Germinal center (tissue), 1 donor: ENCODE measurements around the gene SEPHS2.
"Not testable (repeated sequence)": the region's sequence is repeated elsewhere in the genome, so short reads cannot be mapped to it uniquely, and the experiment has no call there.

Source experiments
- DNase-seq: peaks from one replicate; pipeline ENCODE4 v3.0.0; 2012; ENCODE audit warnings: mixed read lengths, low spot score

Gene SEPHS2

GRCh38 chr16:30445408-30446202 is at the start of gene SEPHS2:
TSS of gene SEPHS2 (minus strand) at chr16:30445874. CDS start at chr16:30445727, 147 bp downstream.
- peak; percentile 91 for DNase-seq

- DNase-seq, result no peak
Observed at GRCh38 chr16:30494709-30495108, 49.0 kb upstream of the SEPHS2 start.

- no peak for DNase-seq
Observed at GRCh38 chr16:30493941-30494488, 48.3 kb upstream of the SEPHS2 start.

GRCh38 chr16:30491744-30492308 is 46.2 kb upstream of the SEPHS2 start:
- no peak for DNase-seq

- no peak for DNase-seq
Observed at GRCh38 chr16:30491229-30491628, 45.6 kb upstream of the SEPHS2 start.

- DNase-seq, result no peak
Observed at GRCh38 chr16:30490210-30490609, 44.5 kb upstream of the SEPHS2 start.

- DNase-seq, result no peak
Observed at GRCh38 chr16:30488764-30489605, 43.3 kb upstream of the SEPHS2 start.

- DNase-seq, result no peak
Observed at GRCh38 chr16:30485818-30486436, 40.3 kb upstream of the SEPHS2 start.

- DNase-seq, result no peak
Observed at GRCh38 chr16:30484887-30485286, 39.2 kb upstream of the SEPHS2 start.

- DNase-seq, result no peak
Observed at GRCh38 chr16:30482366-30482765, 36.7 kb upstream of the SEPHS2 start.

GRCh38 chr16:30481381-30481780 is 35.7 kb upstream of the SEPHS2 start:
- no peak for DNase-seq

GRCh38 chr16:30478766-30479478 is 33.2 kb upstream of the SEPHS2 start:
- no peak for DNase-seq

- not testable (repeated sequence) for DNase-seq
Observed at GRCh38 chr16:30477773-30478172, 32.1 kb upstream of the SEPHS2 start.

- DNase-seq, result no peak
Observed at GRCh38 chr16:30476991-30477390, 31.3 kb upstream of the SEPHS2 start.

- DNase-seq, result no peak
Observed at GRCh38 chr16:30474684-30475083, 29.0 kb upstream of the SEPHS2 start.

GRCh38 chr16:30474074-30474452 is 28.4 kb upstream of the SEPHS2 start:
- DNase-seq, result no peak

GRCh38 chr16:30473231-30474073 is 27.8 kb upstream of the SEPHS2 start:
- DNase-seq, result peak; percentile 61

GRCh38 chr16:30472328-30472942 is 26.8 kb upstream of the SEPHS2 start, which contains the start of gene ITGAL:
TSS of gene ITGAL (plus strand) at chr16:30472742. CDS start at chr16:30472838, 96 bp downstream.
- peak; percentile 73 for DNase-seq

GRCh38 chr16:30470632-30470995 is 24.9 kb upstream of the SEPHS2 start:
- no peak for DNase-seq

- no peak for DNase-seq
Observed at GRCh38 chr16:30470170-30470512, 24.5 kb upstream of the SEPHS2 start.
